Measurements from ENCODE around the gene PRR16.

DNA sequence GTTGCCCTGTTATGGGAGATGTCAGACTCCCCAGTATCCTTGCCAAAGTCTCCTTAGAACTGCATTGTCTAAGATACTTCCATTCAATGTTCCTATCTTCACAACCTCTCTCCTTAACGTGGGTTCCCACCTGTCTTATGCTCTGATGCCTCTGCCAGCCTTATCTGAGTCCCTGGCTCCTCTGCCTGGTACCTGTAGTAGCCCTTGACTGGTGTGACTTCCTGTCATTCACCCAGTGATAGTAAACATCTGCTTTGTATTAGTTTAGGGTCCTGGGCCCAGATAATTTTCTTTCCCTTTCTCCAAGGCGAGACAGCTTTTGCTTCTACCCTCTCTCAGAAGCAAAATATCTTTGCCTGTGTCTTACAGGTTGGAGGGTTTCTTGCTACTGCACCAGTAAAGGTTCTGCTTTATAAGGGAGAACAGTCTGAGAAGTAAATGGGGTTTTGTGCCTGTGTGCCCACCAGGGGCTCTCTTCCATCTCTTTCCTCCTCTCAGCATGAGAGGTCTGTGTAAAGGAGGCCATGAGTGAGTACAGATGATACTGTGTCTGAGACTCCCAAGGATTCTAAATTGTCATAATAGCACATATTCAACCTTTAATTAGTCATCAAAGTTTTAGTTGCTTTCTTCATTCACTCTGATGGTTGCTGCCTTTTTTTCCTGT, 220.8 kb downstream of the PRR16 start:
- TF ChIP-seq, protein P1, sequence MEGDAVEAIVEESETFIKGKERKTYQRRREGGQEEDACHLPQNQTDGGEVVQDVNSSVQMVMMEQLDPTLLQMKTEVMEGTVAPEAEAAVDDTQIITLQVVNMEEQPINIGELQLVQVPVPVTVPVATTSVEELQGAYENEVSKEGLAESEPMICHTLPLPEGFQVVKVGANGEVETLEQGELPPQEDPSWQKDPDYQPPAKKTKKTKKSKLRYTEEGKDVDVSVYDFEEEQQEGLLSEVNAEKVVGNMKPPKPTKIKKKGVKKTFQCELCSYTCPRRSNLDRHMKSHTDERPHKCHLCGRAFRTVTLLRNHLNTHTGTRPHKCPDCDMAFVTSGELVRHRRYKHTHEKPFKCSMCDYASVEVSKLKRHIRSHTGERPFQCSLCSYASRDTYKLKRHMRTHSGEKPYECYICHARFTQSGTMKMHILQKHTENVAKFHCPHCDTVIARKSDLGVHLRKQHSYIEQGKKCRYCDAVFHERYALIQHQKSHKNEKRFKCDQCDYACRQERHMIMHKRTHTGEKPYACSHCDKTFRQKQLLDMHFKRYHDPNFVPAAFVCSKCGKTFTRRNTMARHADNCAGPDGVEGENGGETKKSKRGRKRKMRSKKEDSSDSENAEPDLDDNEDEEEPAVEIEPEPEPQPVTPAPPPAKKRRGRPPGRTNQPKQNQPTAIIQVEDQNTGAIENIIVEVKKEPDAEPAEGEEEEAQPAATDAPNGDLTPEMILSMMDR (conservative IDR thresholded peaks at IDR 0.05; ENCODE audit: low read length) = peak; percentile 47
- TF ChIP-seq EZH2phosphoT487 (IDR thresholded peaks at IDR 0.05; ENCODE audit: borderline replicate concordance) = no peak

Measured in Loucy (cell line).